WTC11 (cell line): ENCODE measurements around the gene IMPDH1. TPM values are rescaled to one million over a fixed set of nuclear protein-coding genes. Genes with fewer than 3 reads are reported as not detected.

Experiments used
- ESRRA ChIP-seq: sonication (generic); formaldehyde crosslinking; IDR thresholded peaks from 2 replicates; pipeline ENCODE4 v1.8.1; 2022; ENCODE audit warnings: mild to moderate bottlenecking, missing genetic modification reagents, borderline replicate concordance
- ETV6 ChIP-seq: sonication (generic); formaldehyde crosslinking; IDR thresholded peaks from 2 replicates; pipeline ENCODE4 v1.8.1; 2022; ENCODE audit warnings: mild to moderate bottlenecking, missing genetic modification reagents
- FOXP1 ChIP-seq: sonication (generic); formaldehyde crosslinking; IDR thresholded peaks from 2 replicates; pipeline ENCODE4 v1.8.0; 2022; ENCODE audit warnings: missing genetic modification reagents, mild to moderate bottlenecking, moderate library complexity, borderline replicate concordance
- FOXP4 ChIP-seq: sonication (generic); formaldehyde crosslinking; IDR thresholded peaks from 2 replicates; pipeline ENCODE4 v1.8.0; 2022; ENCODE audit warnings: mild to moderate bottlenecking, missing genetic modification reagents
- HMGA2 ChIP-seq: fragments of 250-450 bp; sonication (Bioruptor Pico); IDR thresholded peaks from 2 replicates; pipeline ENCODE4 v1.4.0; 2021; ENCODE audit warnings: mild to moderate bottlenecking, moderate library complexity
- HMGXB4 ChIP-seq: sonication (generic); formaldehyde crosslinking; IDR thresholded peaks from 2 replicates; pipeline ENCODE4 v1.8.1; 2023; ENCODE audit warnings: mild to moderate bottlenecking, moderate library complexity, missing genetic modification reagents
- KAT7 ChIP-seq: sonication (generic); formaldehyde crosslinking; IDR thresholded peaks from 2 replicates; pipeline ENCODE4 v1.8.1; 2023; ENCODE audit warnings: missing genetic modification reagents, mild to moderate bottlenecking, borderline replicate concordance
- NFATC4 ChIP-seq: fragments of 250-450 bp; sonication (Bioruptor Pico); IDR thresholded peaks from 2 replicates; pipeline ENCODE4 v1.9.0; 2021; ENCODE audit warnings: mild to moderate bottlenecking
- NR3C1 ChIP-seq: sonication (generic); formaldehyde crosslinking; conservative IDR thresholded peaks from 2 replicates; pipeline ENCODE4 v1.8.1; 2023; ENCODE audit warnings: low read depth, mild to moderate bottlenecking, missing genetic modification reagents
- OVOL2 ChIP-seq: fragments of 250-450 bp; sonication (Bioruptor Pico); IDR thresholded peaks from 2 replicates; pipeline ENCODE4 v1.9.0; 2021; ENCODE audit warnings: mild to moderate bottlenecking, borderline replicate concordance
- SP1 ChIP-seq: sonication (generic); formaldehyde crosslinking; conservative IDR thresholded peaks from 2 replicates; pipeline ENCODE4 v1.8.1; 2022; ENCODE audit warnings: missing genetic modification reagents
- TEAD4 ChIP-seq: sonication (generic); formaldehyde crosslinking; IDR thresholded peaks from 2 replicates; pipeline ENCODE4 v1.8.0; 2022; ENCODE audit warnings: mild to moderate bottlenecking, missing genetic modification reagents
- ZBTB43 ChIP-seq: sonication (generic); formaldehyde crosslinking; IDR thresholded peaks from 2 replicates; pipeline ENCODE4 v1.8.1; 2023; ENCODE audit warnings: mild to moderate bottlenecking, missing genetic modification reagents
- ZNF121 ChIP-seq: sonication (generic); formaldehyde crosslinking; IDR thresholded peaks from 2 replicates; pipeline ENCODE4 v1.8.0; 2023; ENCODE audit warnings: missing genetic modification reagents
- ZNF263 ChIP-seq: sonication (generic); formaldehyde crosslinking; IDR thresholded peaks from 2 replicates; pipeline ENCODE4 v1.8.1; 2022; ENCODE audit warnings: low read depth, mild to moderate bottlenecking, moderate library complexity, missing genetic modification reagents
- ZNF425 ChIP-seq: fragments of 250-450 bp; sonication (Bioruptor Pico); conservative IDR thresholded peaks from 2 replicates; pipeline ENCODE4 v1.9.0; 2021; ENCODE audit warnings: mild to moderate bottlenecking
- total RNA-seq: library from RNA; stranded (reverse); gene quantifications from 3 replicates; pipeline ENCODE4 v1.2.3, GENCODE V29; 2021
- TF ChIP-seq, protein P1 (sequence below): fragments of 250-450 bp; sonication (Bioruptor Pico); IDR thresholded peaks from 2 replicates; pipeline ENCODE4 v1.9.0; 2021; ENCODE audit warnings: mild to moderate bottlenecking, borderline replicate concordance
- TF ChIP-seq, protein P2 (sequence below): sonication (generic); formaldehyde crosslinking; IDR thresholded peaks from 2 replicates; pipeline ENCODE4 v1.8.1; 2022; ENCODE audit warnings: low read depth, missing genetic modification reagents, borderline replicate concordance
- TF ChIP-seq, protein P3 (sequence below): sonication (generic); formaldehyde crosslinking; conservative IDR thresholded peaks from 2 replicates; pipeline ENCODE4 v1.8.1; 2022; ENCODE audit warnings: mild to moderate bottlenecking, missing genetic modification reagents
- TF ChIP-seq, protein P4 (sequence below): fragments of 200-600 bp; IDR thresholded peaks from 2 replicates; pipeline ENCODE4 v1.8.0; 2022; ENCODE audit warnings: antibody characterized with exemption
- TF ChIP-seq, protein P5 (sequence below): fragments of 250-450 bp; sonication (Bioruptor Pico); IDR thresholded peaks from 2 replicates; pipeline ENCODE4 v1.9.0; 2021; ENCODE audit warnings: mild to moderate bottlenecking

The IMPDH1 gene
- total RNA-seq, 1 experiment from 2014 or later = 54.2 TPM

DNA sequence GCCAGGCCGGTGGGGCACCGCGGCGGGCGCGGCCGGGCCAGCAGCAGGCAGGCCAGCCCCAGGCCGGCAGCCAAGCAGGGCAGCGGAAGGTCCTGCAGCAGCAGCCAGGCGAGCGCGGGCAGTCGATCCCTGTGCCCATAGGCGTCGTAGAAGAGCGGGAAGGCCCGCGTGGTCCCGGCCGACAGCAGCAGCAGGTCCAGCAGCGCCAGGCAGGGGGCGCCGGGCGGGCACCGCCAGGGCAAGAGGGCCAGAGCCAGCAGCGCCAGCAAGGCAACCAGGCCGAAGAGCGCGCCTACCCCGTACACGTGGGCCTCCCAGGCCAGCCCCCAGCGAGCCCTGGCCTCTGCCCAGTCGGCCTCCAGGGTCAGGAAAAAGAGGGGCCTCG is 57.6 kb downstream of the IMPDH1 start (continued):
- TF ChIP-seq, protein P1, sequence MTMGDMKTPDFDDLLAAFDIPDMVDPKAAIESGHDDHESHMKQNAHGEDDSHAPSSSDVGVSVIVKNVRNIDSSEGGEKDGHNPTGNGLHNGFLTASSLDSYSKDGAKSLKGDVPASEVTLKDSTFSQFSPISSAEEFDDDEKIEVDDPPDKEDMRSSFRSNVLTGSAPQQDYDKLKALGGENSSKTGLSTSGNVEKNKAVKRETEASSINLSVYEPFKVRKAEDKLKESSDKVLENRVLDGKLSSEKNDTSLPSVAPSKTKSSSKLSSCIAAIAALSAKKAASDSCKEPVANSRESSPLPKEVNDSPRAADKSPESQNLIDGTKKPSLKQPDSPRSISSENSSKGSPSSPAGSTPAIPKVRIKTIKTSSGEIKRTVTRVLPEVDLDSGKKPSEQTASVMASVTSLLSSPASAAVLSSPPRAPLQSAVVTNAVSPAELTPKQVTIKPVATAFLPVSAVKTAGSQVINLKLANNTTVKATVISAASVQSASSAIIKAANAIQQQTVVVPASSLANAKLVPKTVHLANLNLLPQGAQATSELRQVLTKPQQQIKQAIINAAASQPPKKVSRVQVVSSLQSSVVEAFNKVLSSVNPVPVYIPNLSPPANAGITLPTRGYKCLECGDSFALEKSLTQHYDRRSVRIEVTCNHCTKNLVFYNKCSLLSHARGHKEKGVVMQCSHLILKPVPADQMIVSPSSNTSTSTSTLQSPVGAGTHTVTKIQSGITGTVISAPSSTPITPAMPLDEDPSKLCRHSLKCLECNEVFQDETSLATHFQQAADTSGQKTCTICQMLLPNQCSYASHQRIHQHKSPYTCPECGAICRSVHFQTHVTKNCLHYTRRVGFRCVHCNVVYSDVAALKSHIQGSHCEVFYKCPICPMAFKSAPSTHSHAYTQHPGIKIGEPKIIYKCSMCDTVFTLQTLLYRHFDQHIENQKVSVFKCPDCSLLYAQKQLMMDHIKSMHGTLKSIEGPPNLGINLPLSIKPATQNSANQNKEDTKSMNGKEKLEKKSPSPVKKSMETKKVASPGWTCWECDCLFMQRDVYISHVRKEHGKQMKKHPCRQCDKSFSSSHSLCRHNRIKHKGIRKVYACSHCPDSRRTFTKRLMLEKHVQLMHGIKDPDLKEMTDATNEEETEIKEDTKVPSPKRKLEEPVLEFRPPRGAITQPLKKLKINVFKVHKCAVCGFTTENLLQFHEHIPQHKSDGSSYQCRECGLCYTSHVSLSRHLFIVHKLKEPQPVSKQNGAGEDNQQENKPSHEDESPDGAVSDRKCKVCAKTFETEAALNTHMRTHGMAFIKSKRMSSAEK = no peak
- TF ChIP-seq HMGXB4 (CRISPR knock-in tag) (peak; percentile 88), TEAD4 (CRISPR knock-in tag) (no peak), KAT7 (CRISPR knock-in tag) (no peak), OVOL2 (CRISPR knock-in tag) (no peak), SP1 (peak; percentile 62; the same call in 1 of the 2 replicates), NFATC4 (CRISPR knock-in tag) (no peak), ZNF425 (CRISPR knock-in tag) (no peak), ETV6 (CRISPR knock-in tag) (peak; percentile 98), ZNF263 (CRISPR knock-in tag) (no peak), HMGA2 (CRISPR knock-in tag) (no peak), FOXP1 (CRISPR knock-in tag) (peak; percentile 98), ZNF121 (CRISPR knock-in tag) (peak; percentile 66), ESRRA (CRISPR knock-in tag) (peak; percentile 94), NR3C1 (CRISPR knock-in tag) (peak; percentile 89; the same call in 1 of the 2 replicates), FOXP4 (CRISPR knock-in tag) (peak; percentile 96), ZBTB43 (CRISPR knock-in tag) (peak; percentile 90)
- TF ChIP-seq, protein P2, sequence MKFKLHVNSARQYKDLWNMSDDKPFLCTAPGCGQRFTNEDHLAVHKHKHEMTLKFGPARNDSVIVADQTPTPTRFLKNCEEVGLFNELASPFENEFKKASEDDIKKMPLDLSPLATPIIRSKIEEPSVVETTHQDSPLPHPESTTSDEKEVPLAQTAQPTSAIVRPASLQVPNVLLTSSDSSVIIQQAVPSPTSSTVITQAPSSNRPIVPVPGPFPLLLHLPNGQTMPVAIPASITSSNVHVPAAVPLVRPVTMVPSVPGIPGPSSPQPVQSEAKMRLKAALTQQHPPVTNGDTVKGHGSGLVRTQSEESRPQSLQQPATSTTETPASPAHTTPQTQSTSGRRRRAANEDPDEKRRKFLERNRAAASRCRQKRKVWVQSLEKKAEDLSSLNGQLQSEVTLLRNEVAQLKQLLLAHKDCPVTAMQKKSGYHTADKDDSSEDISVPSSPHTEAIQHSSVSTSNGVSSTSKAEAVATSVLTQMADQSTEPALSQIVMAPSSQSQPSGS = no peak
- TF ChIP-seq, protein P3, sequence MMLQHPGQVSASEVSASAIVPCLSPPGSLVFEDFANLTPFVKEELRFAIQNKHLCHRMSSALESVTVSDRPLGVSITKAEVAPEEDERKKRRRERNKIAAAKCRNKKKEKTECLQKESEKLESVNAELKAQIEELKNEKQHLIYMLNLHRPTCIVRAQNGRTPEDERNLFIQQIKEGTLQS (CRISPR knock-in tag) = no peak
- TF ChIP-seq, protein P4, sequence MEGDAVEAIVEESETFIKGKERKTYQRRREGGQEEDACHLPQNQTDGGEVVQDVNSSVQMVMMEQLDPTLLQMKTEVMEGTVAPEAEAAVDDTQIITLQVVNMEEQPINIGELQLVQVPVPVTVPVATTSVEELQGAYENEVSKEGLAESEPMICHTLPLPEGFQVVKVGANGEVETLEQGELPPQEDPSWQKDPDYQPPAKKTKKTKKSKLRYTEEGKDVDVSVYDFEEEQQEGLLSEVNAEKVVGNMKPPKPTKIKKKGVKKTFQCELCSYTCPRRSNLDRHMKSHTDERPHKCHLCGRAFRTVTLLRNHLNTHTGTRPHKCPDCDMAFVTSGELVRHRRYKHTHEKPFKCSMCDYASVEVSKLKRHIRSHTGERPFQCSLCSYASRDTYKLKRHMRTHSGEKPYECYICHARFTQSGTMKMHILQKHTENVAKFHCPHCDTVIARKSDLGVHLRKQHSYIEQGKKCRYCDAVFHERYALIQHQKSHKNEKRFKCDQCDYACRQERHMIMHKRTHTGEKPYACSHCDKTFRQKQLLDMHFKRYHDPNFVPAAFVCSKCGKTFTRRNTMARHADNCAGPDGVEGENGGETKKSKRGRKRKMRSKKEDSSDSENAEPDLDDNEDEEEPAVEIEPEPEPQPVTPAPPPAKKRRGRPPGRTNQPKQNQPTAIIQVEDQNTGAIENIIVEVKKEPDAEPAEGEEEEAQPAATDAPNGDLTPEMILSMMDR = peak; percentile 63
- TF ChIP-seq, protein P5, sequence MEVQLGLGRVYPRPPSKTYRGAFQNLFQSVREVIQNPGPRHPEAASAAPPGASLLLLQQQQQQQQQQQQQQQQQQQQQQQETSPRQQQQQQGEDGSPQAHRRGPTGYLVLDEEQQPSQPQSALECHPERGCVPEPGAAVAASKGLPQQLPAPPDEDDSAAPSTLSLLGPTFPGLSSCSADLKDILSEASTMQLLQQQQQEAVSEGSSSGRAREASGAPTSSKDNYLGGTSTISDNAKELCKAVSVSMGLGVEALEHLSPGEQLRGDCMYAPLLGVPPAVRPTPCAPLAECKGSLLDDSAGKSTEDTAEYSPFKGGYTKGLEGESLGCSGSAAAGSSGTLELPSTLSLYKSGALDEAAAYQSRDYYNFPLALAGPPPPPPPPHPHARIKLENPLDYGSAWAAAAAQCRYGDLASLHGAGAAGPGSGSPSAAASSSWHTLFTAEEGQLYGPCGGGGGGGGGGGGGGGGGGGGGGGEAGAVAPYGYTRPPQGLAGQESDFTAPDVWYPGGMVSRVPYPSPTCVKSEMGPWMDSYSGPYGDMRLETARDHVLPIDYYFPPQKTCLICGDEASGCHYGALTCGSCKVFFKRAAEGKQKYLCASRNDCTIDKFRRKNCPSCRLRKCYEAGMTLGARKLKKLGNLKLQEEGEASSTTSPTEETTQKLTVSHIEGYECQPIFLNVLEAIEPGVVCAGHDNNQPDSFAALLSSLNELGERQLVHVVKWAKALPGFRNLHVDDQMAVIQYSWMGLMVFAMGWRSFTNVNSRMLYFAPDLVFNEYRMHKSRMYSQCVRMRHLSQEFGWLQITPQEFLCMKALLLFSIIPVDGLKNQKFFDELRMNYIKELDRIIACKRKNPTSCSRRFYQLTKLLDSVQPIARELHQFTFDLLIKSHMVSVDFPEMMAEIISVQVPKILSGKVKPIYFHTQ (CRISPR knock-in tag) = no peak
